H9 (cell line): ENCODE data around the gene DSCAM. TPM values are rescaled to one million over a fixed set of nuclear protein-coding genes. Genes with fewer than 3 reads are reported as not detected.
A peak's percentile ranks its signal among the peaks of the same experiment; 100 is the strongest.

Source experiments
- DNase-seq: peaks from one replicate; pipeline ENCODE4 v3.0.0-alpha.2; 2017
- H2AFZ ChIP-seq: one replicate; pipeline ENCODE4 v1.6.1; 2013; ENCODE audit warnings: mild to moderate bottlenecking, low read length, control low read depth, moderate library complexity
- H2AK5ac ChIP-seq: 2 replicates; pipeline ENCODE4 v1.6.1; 2013; ENCODE audit warnings: low read length, control low read depth, mixed read lengths; ENCODE audit not compliant: insufficient read length
- H2BK120ac ChIP-seq: one replicate; pipeline ENCODE4 v1.6.1; 2013; ENCODE audit warnings: low read depth, mild to moderate bottlenecking, low read length, control low read depth, inconsistent platforms; ENCODE audit not compliant: poor library complexity, severe bottlenecking
- H2BK12ac ChIP-seq: 2 replicates; pipeline ENCODE4 v1.6.1; 2013; ENCODE audit warnings: low read length, control low read depth, mixed read lengths, low read depth; ENCODE audit not compliant: insufficient read length
- H2BK15ac ChIP-seq: 2 replicates; pipeline ENCODE4 v1.6.1; 2013; ENCODE audit warnings: low read depth, low read length, control low read depth
- H2BK20ac ChIP-seq: one replicate; pipeline ENCODE4 v1.6.1; 2013; ENCODE audit warnings: low read depth, mild to moderate bottlenecking, low read length, control low read depth, inconsistent platforms; ENCODE audit not compliant: poor library complexity, severe bottlenecking
- H2BK5ac ChIP-seq: 2 replicates; pipeline ENCODE4 v1.6.1; 2013; ENCODE audit warnings: low read length, control low read depth, mixed read lengths; ENCODE audit not compliant: insufficient read length
- H3K14ac ChIP-seq: 2 replicates; pipeline ENCODE4 v1.6.1; 2013; ENCODE audit warnings: low read length, control low read depth; ENCODE audit not compliant: insufficient read depth
- H3K18ac ChIP-seq: 2 replicates; pipeline ENCODE4 v1.6.1; 2013; ENCODE audit warnings: low read depth, mild to moderate bottlenecking, mixed read lengths, low read length, control low read depth; ENCODE audit not compliant: insufficient read length
- H3K23ac ChIP-seq: 2 replicates; pipeline ENCODE4 v1.6.1; 2013; ENCODE audit warnings: low read length, control low read depth, mixed read lengths, low read depth; ENCODE audit not compliant: insufficient read length
- H3K23me2 ChIP-seq: 2 replicates; pipeline ENCODE4 v1.6.1; 2013; ENCODE audit warnings: low read depth, mild to moderate bottlenecking, mixed read lengths, low read length, control low read depth; ENCODE audit not compliant: insufficient read length, poor library complexity, severe bottlenecking
- H3K27ac ChIP-seq: 2 replicates; pipeline ENCODE4 v1.5.1; 2013; ENCODE audit warnings: low read length, control low read depth, mixed read lengths, low read depth; ENCODE audit not compliant: insufficient read length
- H3K27me3 ChIP-seq: 2 replicates; pipeline ENCODE4 v1.6.1; 2013; ENCODE audit warnings: low read length, control low read depth, inconsistent platforms; ENCODE audit not compliant: insufficient read depth
- H3K4ac ChIP-seq: 2 replicates; pipeline ENCODE4 v1.6.1; 2013; ENCODE audit warnings: low read depth, mild to moderate bottlenecking, control low read depth, inconsistent platforms, low read length, moderate library complexity
- H3K4me1 ChIP-seq: 2 replicates; pipeline ENCODE4 v1.6.1; 2013; ENCODE audit warnings: low read length, control low read depth, inconsistent platforms; ENCODE audit not compliant: insufficient read depth
- H3K4me2 ChIP-seq: 2 replicates; pipeline ENCODE4 v1.6.1; 2013; ENCODE audit warnings: low read length, control low read depth, mixed read lengths; ENCODE audit not compliant: insufficient read length, insufficient read depth
- H3K56ac ChIP-seq: 2 replicates; pipeline ENCODE4 v1.6.1; 2013; ENCODE audit warnings: low read depth, mild to moderate bottlenecking, mixed read lengths, low read length, control low read depth; ENCODE audit not compliant: insufficient read length
- H3K79me1 ChIP-seq: 2 replicates; pipeline ENCODE4 v1.6.1; 2013; ENCODE audit warnings: low read depth, mild to moderate bottlenecking, moderate library complexity, low read length, control low read depth, inconsistent platforms; ENCODE audit not compliant: insufficient read depth, poor library complexity, severe bottlenecking
- H3K79me2 ChIP-seq: 2 replicates; pipeline ENCODE4 v1.6.1; 2013; ENCODE audit warnings: low read length, control low read depth, inconsistent platforms; ENCODE audit not compliant: insufficient read depth
- H3K9ac ChIP-seq: 2 replicates; pipeline ENCODE4 v1.6.1; 2013; ENCODE audit warnings: low read length, control low read depth, mixed read lengths; ENCODE audit not compliant: insufficient read length; ENCODE audit errors: extremely low read depth
- H3K9me3 ChIP-seq: one replicate; pipeline ENCODE4 v1.6.1; 2013; ENCODE audit warnings: low read depth, low read length, inconsistent platforms; ENCODE audit not compliant: control insufficient read depth
- H3T11ph ChIP-seq: one replicate; pipeline ENCODE4 v1.6.1; 2013; ENCODE audit warnings: mild to moderate bottlenecking, low read length, control low read depth, inconsistent platforms
- H4K20me1 ChIP-seq: one replicate; pipeline ENCODE4 v1.6.1; 2013; ENCODE audit not compliant: control insufficient read depth, insufficient read length, insufficient read depth
- H4K5ac ChIP-seq: 2 replicates; pipeline ENCODE4 v1.6.1; 2013; ENCODE audit warnings: low read depth, mild to moderate bottlenecking, mixed read lengths, low read length, control low read depth; ENCODE audit not compliant: insufficient read length
- H4K8ac ChIP-seq: replicated peaks from 2 replicates; pipeline ENCODE4 v1.6.1; 2013; ENCODE audit warnings: low read length, control low read depth, mixed read lengths, low read depth; ENCODE audit not compliant: insufficient read length
- H4K91ac ChIP-seq: 2 replicates; pipeline ENCODE4 v1.6.1; 2013; ENCODE audit warnings: low read depth, mild to moderate bottlenecking, moderate library complexity, mixed read lengths, low read length, control low read depth; ENCODE audit not compliant: insufficient read length
- H3K27ac Mint-ChIP-seq, 3 experiments: 2 replicates in 2 of 3; 3 replicates in 1 of 3; pipeline ENCODE4 v1.8.0; 2020 to 2021; ENCODE audit warnings: mixed read lengths in 3 of 3, mild to moderate bottlenecking in 1 of 3, moderate library complexity in 1 of 3
- H3K27me3 Mint-ChIP-seq: 2 replicates; pipeline ENCODE4 v1.8.0; 2021; ENCODE audit warnings: low read depth, mild to moderate bottlenecking, moderate library complexity, mixed read lengths
- H3K36me3 Mint-ChIP-seq, 3 experiments: 2 replicates in 2 of 3; 3 replicates in 1 of 3; pipeline ENCODE4 v1.8.0; 2020 to 2021; ENCODE audit warnings: low read depth in 3 of 3, mixed read lengths in 3 of 3; ENCODE audit not compliant: insufficient read depth in 1 of 3
- H3K4me1 Mint-ChIP-seq, 2 experiments: 2 replicates each; pipeline ENCODE4 v1.8.0; 2020; ENCODE audit warnings: mixed read lengths in 2 of 2
- H3K4me3 Mint-ChIP-seq, 2 experiments: 2 replicates in 1 of 2; 3 replicates in 1 of 2; pipeline ENCODE4 v1.8.0; 2020 to 2021; ENCODE audit warnings: mild to moderate bottlenecking in 2 of 2, mixed read lengths in 2 of 2, moderate library complexity in 1 of 2
- H3K9me3 Mint-ChIP-seq, 2 experiments: 2 replicates in 1 of 2; 3 replicates in 1 of 2; pipeline ENCODE4 v1.8.0; 2020; ENCODE audit warnings: mild to moderate bottlenecking in 2 of 2, mixed read lengths in 2 of 2, moderate library complexity in 1 of 2
- WGBS: extraction: QIAGEN DNeasy Blood & Tissue Kit; methylation state at CpG from one replicate; pipeline ENCODE4 v1.1.7; 2013; ENCODE audit warnings: missing lambda C conversion rate, low lambda C conversion rate, mixed read lengths; ENCODE audit not compliant: insufficient read length; ENCODE audit errors: extremely low coverage; 5-methylcytosine and 5-hydroxymethylcytosine counted together
- total RNA-seq: library from RNA; stranded (reverse); gene quantifications from 2 replicates; pipeline ENCODE4 v1.2.1, GENCODE V29; 2021
- TF ChIP-seq, protein P1 (sequence below): fragments of 200-600 bp; sonication (generic); conservative IDR thresholded peaks from 3 replicates; pipeline ENCODE4 v1.8.0; 2021; ENCODE audit warnings: antibody characterized with exemption, mild to moderate bottlenecking

Gene DSCAM
- total RNA-seq, 1 experiment from 2014 or later, result 0.17 TPM

DNA sequence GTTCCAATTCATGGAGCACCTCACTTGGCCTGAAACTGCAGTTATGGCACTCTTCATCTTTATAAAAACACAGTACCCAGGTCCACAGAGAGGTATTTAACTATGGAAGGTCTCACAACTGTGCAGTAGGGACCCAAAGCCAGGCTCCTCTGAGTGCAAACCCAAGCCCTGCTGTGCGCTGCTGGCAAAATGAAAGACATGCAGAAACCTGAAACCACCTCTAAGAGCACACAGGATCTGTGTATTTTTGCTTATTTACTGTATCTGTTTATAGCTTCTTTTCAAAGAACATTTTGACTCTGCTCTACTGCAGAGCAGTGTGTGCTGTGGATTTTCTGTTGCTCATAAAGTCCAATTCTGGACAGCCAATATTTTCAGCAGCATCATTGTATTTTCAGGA is 166.6 kb downstream of the DSCAM start:
- no peaks in the 10 kb centered on the region for H3K27me3 ChIP-seq
- no peak overlapping the region for H4K5ac ChIP-seq
- H3K23ac ChIP-seq, result no peak overlapping the region
- no peak overlapping the region for H3K14ac ChIP-seq
- no peak overlapping the region for H3K18ac ChIP-seq
- DNase-seq, result no peak
- no peak overlapping the region for H3K56ac ChIP-seq
- H2AFZ ChIP-seq, result no peak overlapping the region
- no peak overlapping the region for H3K27ac ChIP-seq
- Mint-ChIP-seq H3K36me3 (no peaks in the 10 kb centered on the region), H3K27ac (peak overlapping the region in 1 of 3 experiments; percentile 48; a peak in 1 of 7 replicates), H3K4me3 (no peak overlapping the region), H3K4me1 (peaks cover 4 to 6% of the 10 kb centered on the region in 2 experiments; a peak in 2 of 4 replicates), H3K9me3 (no peaks in the 10 kb centered on the region; a peak in 2 of 5 replicates), H3K27me3 (no peaks in the 10 kb centered on the region)
- no peak overlapping the region for H3K9ac ChIP-seq
- H3K9me3 ChIP-seq, result no peaks in the 10 kb centered on the region
- no peak overlapping the region for H3T11ph ChIP-seq
- H3K4me1 ChIP-seq, result no peaks in the 10 kb centered on the region; the same call in 1 of the 2 replicates
- no peak overlapping the region for H3K4me2 ChIP-seq
- TF ChIP-seq, protein P1, sequence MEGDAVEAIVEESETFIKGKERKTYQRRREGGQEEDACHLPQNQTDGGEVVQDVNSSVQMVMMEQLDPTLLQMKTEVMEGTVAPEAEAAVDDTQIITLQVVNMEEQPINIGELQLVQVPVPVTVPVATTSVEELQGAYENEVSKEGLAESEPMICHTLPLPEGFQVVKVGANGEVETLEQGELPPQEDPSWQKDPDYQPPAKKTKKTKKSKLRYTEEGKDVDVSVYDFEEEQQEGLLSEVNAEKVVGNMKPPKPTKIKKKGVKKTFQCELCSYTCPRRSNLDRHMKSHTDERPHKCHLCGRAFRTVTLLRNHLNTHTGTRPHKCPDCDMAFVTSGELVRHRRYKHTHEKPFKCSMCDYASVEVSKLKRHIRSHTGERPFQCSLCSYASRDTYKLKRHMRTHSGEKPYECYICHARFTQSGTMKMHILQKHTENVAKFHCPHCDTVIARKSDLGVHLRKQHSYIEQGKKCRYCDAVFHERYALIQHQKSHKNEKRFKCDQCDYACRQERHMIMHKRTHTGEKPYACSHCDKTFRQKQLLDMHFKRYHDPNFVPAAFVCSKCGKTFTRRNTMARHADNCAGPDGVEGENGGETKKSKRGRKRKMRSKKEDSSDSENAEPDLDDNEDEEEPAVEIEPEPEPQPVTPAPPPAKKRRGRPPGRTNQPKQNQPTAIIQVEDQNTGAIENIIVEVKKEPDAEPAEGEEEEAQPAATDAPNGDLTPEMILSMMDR, result no peak
- H4K20me1 ChIP-seq, result no peaks in the 10 kb centered on the region
- no peaks in the 10 kb centered on the region for H3K79me2 ChIP-seq
- no peak overlapping the region for H4K91ac ChIP-seq
- H3K4ac ChIP-seq, result no peak overlapping the region
- H2BK20ac ChIP-seq, result no peak overlapping the region
- H2BK15ac ChIP-seq, result no peak overlapping the region
- WGBS, result no CpG with 5 or more reads among the region's 1 CpG
- H2AK5ac ChIP-seq, result no peak overlapping the region
- no peak overlapping the region for H4K8ac ChIP-seq
- H2BK5ac ChIP-seq, result no peak overlapping the region
- no peaks in the 10 kb centered on the region for H3K79me1 ChIP-seq
- no peaks in the 10 kb centered on the region for H3K23me2 ChIP-seq
- H2BK120ac ChIP-seq, result no peak overlapping the region
- no peak overlapping the region for H2BK12ac ChIP-seq
